ENCODE measurements around the gene TEC. TPM values are rescaled to one million over a fixed set of nuclear protein-coding genes. Genes with fewer than 3 reads are reported as not detected.

TEC gene
- total and polyA plus RNA-seq, 9 of the 15 experiments (the other 6 are each of a cell fraction or from before 2014, with no cell fraction given) = 5.3 to 14.7 (median 8.8) TPM

DNA sequence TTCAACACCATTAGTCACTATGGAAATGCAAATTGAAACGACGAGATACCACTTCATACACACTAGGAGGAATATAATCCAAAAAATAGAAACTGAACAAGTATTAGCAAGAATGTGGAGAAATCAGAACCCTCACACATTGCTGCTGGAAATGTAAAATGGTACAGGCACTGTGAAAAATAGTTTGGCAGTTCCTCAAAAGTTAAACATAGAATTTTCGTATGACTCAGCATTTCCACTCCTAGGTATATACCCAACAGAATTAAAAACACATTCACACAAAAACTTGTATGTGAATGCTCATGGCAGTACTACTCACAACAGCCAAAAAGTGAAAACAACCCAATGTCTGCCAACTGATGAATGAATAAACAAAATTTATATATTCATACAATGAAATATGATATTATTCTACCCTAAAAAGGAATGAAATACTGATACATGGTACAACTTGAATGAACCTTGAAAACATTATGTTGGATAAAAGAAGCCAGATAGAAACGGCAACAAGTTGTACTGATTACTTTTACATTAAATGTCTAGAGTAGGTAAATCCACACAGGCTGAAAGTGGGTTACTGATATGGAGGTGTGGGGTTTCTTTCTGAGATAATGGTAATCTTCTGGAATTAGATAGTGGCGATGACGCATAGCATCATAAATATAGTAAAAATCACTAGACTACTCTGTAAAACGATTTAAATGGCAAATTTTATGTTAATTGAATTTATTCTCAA, 22.3 kb downstream of the TEC start (continued):
- TF ChIP-seq, protein P1, sequence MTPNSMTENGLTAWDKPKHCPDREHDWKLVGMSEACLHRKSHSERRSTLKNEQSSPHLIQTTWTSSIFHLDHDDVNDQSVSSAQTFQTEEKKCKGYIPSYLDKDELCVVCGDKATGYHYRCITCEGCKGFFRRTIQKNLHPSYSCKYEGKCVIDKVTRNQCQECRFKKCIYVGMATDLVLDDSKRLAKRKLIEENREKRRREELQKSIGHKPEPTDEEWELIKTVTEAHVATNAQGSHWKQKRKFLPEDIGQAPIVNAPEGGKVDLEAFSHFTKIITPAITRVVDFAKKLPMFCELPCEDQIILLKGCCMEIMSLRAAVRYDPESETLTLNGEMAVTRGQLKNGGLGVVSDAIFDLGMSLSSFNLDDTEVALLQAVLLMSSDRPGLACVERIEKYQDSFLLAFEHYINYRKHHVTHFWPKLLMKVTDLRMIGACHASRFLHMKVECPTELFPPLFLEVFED (CRISPR knock-in tag; conservative IDR thresholded peaks at IDR 0.05) = no peak
- no peak for TF ChIP-seq AFF4 (CRISPR knock-in tag; IDR thresholded peaks at IDR 0.05)
- no peak for TF ChIP-seq AFF1 (IDR thresholded peaks at IDR 0.05; ENCODE audit: low read depth in 1 of 2, partially characterized antibody in 2 of 2)
- no peak for TF ChIP-seq ZSCAN29 (IDR thresholded peaks at IDR 0.05)
- TF ChIP-seq, protein P2, sequence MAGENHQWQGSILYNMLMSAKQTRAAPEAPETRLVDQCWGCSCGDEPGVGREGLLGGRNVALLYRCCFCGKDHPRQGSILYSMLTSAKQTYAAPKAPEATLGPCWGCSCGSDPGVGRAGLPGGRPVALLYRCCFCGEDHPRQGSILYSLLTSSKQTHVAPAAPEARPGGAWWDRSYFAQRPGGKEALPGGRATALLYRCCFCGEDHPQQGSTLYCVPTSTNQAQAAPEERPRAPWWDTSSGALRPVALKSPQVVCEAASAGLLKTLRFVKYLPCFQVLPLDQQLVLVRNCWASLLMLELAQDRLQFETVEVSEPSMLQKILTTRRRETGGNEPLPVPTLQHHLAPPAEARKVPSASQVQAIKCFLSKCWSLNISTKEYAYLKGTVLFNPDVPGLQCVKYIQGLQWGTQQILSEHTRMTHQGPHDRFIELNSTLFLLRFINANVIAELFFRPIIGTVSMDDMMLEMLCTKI (IDR thresholded peaks at IDR 0.05; ENCODE audit: partially characterized antibody) = no peak
- TF ChIP-seq XRCC4 (IDR thresholded peaks at IDR 0.05; ENCODE audit: extremely low read depth, insufficient read depth, insufficient read length) = no peak
- TF ChIP-seq SOX6 (IDR thresholded peaks at IDR 0.05) = no peak
- TF ChIP-seq SMARCA5 (IDR thresholded peaks at IDR 0.05) = 0 out of 2 replicates have a peak, but pooled peaks have one; percentile 37
- no peak for TF ChIP-seq L3MBTL2 (IDR thresholded peaks at IDR 0.05)
- TF ChIP-seq ADNP (tag; IDR thresholded peaks at IDR 0.05) = no peak
- no peak for TF ChIP-seq ELF4 (CRISPR knock-in tag; IDR thresholded peaks at IDR 0.05)
- TF ChIP-seq, protein P3, sequence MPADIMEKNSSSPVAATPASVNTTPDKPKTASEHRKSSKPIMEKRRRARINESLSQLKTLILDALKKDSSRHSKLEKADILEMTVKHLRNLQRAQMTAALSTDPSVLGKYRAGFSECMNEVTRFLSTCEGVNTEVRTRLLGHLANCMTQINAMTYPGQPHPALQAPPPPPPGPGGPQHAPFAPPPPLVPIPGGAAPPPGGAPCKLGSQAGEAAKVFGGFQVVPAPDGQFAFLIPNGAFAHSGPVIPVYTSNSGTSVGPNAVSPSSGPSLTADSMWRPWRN (IDR thresholded peaks at IDR 0.05; ENCODE audit: low read depth) = no peak
- no peak for TF ChIP-seq HNRNPUL1 (IDR thresholded peaks at IDR 0.05; ENCODE audit: low read length)
- TF ChIP-seq, protein P4, sequence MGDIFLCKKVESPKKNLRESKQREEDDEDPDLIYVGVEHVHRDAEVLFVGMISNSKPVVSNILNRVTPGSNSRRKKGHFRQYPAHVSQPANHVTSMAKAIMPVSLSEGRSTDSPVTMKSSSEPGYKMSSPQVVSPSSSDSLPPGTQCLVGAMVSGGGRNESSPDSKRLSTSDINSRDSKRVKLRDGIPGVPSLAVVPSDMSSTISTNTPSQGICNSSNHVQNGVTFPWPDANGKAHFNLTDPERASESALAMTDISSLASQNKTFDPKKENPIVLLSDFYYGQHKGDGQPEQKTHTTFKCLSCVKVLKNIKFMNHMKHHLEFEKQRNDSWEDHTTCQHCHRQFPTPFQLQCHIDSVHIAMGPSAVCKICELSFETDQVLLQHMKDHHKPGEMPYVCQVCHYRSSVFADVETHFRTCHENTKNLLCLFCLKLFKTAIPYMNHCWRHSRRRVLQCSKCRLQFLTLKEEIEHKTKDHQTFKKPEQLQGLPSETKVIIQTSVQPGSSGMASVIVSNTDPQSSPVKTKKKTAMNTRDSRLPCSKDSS (IDR thresholded peaks at IDR 0.05; ENCODE audit: low read depth, partially characterized antibody) = no peak

All from K562 (cell line).